ENCODE measurements around the gene TSPAN17.

The TSPAN17 gene

DNA sequence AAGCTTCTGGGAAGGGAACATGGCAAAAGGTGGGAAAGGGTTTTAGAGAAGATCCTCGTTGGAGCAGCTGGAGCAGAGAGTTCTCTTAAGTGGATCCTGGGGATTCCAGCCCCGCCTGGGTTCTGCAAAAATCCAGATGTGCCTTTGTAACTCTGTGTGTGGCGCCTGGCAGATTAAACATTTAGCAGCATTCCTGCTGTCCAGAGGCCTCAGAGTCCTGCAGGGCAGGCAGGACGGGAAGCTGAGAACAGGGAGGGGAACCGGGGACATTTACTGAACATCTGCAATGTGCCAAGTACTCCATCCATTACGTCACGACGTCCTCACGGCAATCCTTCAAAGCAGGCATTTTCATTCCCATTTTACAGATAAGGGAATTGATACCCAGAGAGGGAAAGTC, 10.9 kb upstream of the TSPAN17 start:
- DNase-seq (ENCODE audit: extremely low read depth, low read depth) = no peak
- TF ChIP-seq, protein P1, sequence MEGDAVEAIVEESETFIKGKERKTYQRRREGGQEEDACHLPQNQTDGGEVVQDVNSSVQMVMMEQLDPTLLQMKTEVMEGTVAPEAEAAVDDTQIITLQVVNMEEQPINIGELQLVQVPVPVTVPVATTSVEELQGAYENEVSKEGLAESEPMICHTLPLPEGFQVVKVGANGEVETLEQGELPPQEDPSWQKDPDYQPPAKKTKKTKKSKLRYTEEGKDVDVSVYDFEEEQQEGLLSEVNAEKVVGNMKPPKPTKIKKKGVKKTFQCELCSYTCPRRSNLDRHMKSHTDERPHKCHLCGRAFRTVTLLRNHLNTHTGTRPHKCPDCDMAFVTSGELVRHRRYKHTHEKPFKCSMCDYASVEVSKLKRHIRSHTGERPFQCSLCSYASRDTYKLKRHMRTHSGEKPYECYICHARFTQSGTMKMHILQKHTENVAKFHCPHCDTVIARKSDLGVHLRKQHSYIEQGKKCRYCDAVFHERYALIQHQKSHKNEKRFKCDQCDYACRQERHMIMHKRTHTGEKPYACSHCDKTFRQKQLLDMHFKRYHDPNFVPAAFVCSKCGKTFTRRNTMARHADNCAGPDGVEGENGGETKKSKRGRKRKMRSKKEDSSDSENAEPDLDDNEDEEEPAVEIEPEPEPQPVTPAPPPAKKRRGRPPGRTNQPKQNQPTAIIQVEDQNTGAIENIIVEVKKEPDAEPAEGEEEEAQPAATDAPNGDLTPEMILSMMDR (IDR thresholded peaks at IDR 0.05; ENCODE audit: low read depth, low read length) = no peak

DNA sequence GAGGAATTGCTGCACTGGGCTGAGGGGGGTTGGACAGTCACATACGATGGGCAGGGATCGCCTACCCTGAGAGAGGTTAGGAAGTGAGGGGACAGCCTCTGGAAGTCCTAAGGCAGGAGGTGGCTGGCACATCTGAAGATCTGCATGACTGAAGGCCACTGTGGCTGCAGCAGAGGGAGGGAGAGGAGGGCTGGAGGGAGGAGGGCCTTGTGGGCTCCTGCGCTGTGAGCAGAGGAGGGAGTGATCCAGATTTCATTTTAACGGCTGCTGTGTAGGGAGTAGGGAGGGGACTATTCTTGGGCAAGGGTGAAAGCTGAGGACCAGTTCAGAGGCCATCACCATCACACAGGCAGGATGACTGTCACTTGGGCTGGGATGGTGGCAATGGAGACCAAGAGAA, 9.7 kb upstream of the TSPAN17 start:
- DNase-seq (ENCODE audit: extremely low read depth, low read depth) = no peak
- TF ChIP-seq, protein P1 (IDR thresholded peaks at IDR 0.05; ENCODE audit: low read depth, low read length) = no peak

DNA sequence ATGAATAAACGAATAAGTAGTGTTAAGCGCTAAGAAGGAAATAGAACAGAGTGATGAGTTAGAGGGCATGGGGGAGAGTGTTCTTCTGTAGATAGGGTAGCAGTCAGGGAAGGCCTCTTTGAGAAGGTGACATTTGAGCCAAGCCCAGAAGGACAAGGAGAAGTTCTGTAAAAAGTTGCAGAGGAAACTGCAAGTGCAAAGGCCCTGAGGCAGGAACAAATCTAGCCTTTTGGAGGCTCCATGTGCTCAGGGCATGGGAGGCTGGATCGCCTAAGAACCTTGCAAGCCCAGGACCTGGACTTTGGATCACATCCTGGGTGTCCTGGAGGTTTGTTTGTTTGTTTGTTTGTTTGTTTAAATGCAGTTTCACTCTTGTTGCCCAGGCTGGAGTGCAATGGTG, 8.8 kb upstream of the TSPAN17 start:
- no peak for DNase-seq (ENCODE audit: extremely low read depth, low read depth)
- TF ChIP-seq, protein P1 (IDR thresholded peaks at IDR 0.05; ENCODE audit: low read depth, low read length) = no peak

DNA sequence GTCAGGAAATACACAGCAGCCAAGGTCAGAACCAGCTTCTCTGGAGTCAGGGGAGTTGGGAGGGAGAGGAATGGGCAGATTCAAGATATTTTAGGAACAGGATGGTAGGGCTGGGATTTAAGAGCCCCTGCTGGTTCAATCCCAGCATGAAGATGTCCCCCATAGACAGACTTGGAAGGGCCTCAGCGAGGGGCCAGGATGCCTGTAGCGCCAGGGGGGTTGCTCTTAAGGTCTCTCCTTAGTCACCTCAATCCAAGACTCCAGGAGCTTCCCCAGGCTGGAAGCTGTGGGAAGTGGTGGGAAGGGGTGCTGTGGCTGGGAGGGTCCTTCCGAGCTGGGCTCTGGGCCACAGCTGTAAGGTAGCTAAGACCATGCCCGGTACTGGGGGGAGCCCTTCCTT, 8.1 kb upstream of the TSPAN17 start:
- TF ChIP-seq, protein P1 (IDR thresholded peaks at IDR 0.05; ENCODE audit: low read depth, low read length) = no peak
- no peak for DNase-seq (ENCODE audit: extremely low read depth, low read depth)

DNA sequence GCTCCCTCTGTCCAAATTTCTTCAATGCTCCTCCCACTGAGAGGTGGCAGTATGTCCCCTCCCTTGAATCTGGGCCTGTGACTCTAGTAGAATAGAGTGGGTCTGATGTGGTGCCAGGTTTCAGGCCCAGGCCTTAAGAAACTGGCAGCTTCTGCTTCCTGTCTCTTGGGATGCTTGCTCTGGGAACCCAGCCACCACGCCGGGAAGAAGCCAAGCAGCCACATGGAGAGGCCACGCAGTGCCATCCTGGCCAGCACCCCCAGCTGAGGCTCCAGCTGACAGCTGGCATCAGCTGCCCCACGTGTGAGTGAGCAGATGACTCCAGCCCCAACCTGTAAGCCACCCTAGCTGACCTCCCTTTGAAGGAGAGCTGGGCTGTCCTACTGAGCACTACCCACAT, 7.3 kb upstream of the TSPAN17 start:
- TF ChIP-seq, protein P1 (IDR thresholded peaks at IDR 0.05; ENCODE audit: low read depth, low read length) = no peak
- no peak for DNase-seq (ENCODE audit: extremely low read depth, low read depth)

DNA sequence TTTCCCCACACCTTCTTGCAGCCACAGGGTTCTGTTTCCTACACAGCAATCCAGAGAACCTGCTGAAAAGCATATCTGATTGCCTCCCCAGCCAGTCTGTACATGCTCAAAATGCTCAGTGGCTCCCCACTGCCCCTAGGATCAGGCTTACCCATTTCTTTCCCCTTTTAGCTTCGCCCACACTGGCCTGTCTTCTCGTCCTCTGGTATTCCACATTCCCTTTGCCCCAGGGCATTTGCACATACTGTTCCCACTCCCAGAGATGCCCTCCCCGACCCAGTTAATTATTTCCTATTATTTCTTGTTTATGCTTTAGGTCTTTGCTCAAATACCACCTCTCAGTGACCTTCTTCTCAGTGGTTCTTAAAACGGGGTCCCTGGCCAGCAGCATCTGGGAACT, 6.7 kb upstream of the TSPAN17 start:
- no peak for DNase-seq (ENCODE audit: extremely low read depth, low read depth)

DNA sequence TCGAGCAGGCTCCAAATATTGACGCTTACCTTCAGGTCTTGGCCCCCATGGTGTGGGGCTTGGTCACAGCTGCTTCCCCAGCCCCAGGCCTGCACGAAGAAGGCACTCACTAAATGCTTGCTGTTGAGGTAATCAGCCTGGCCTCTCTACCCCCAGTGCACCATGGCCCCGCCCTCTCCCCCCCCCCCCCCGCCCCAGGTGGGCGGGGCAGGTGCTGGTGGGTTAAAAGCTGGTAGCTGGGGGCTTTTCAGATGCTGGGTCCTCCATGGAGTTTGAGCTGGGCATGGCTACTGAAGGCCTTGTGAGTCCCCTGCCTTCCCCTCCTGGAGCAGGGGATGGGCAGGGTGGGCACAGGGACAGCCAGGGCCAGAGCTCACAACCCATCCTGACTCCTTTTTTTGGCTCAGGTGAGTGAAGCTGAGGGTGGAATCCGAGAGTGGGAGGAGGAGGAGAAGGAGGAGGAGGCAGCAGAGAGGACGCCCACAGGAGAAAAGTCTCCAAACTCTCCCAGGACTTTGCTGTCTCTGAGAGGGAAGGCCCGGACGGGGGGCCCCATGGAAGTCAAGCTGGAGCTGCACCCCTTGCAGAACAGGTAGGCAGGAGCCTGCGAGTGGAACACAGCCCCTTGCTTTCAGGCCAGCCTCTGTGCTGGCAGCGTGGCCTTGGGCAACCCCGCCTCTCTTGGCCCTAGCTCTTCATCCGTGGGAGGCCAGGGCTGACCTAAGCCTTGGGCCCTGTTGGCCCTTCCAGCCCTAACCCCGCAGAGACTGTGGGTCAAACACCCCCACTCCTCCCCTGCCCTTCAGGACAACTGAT, 4.4 kb upstream of the TSPAN17 start:
- DNase-seq (ENCODE audit: extremely low read depth, low read depth) = no peak
- TF ChIP-seq, protein P1 (IDR thresholded peaks at IDR 0.05; ENCODE audit: low read depth, low read length) = no peak

More for the DNA sequence above, 6.7 kb upstream of the TSPAN17 start:
- TF ChIP-seq, protein P1 (IDR thresholded peaks at IDR 0.05; ENCODE audit: low read depth, low read length) = no peak
